Fibroblast of villous mesenchyme (primary cell): Measurements from ENCODE around the gene PFN1. TPM values are rescaled to one million over a fixed set of nuclear protein-coding genes. Genes with fewer than 3 reads are reported as not detected.

Source experiments
- DNase-seq: peaks from one replicate; pipeline ENCODE4 v3.0.0-alpha.2; 2010; ENCODE audit warnings: low read depth
- H3K4me3 ChIP-seq: 2 replicates; pipeline ENCODE4 v1.5.1; 2011; ENCODE audit warnings: low read depth, mild to moderate bottlenecking, low read length
- CTCF ChIP-seq: IDR thresholded peaks from 2 replicates; pipeline ENCODE4 v1.5.1; 2012; ENCODE audit warnings: low read depth, mild to moderate bottlenecking, low read length; ENCODE audit not compliant: insufficient read depth
- total RNA-seq: library from RNA; depleted of rRNA; stranded (reverse); fragments of >200 nt; gene quantifications from 2 replicates; pipeline ENCODE4 v1.2.3, GENCODE V29; 2012

Gene PFN1
- total RNA-seq, 1 donor = 581 TPM

- no peak for TF ChIP-seq CTCF
- H3K4me3 ChIP-seq = no peak overlapping the region
- no peak for DNase-seq
Measured at GRCh38 chr17:4958102-4958501, 9.8 kb upstream of the PFN1 start.

GRCh38 chr17:4956493-4957061 lies 8.2 kb upstream of the PFN1 start:
- peak; percentile 22 for TF ChIP-seq CTCF
- H3K4me3 ChIP-seq = no peak overlapping the region
- DNase-seq = no peak

- DNase-seq = no peak
- no peak for TF ChIP-seq CTCF
- no peak overlapping the region for H3K4me3 ChIP-seq
Measured at GRCh38 chr17:4955091-4955490, 6.8 kb upstream of the PFN1 start.

- no peak overlapping the region for H3K4me3 ChIP-seq
- TF ChIP-seq CTCF = no peak
- DNase-seq = peak; percentile 75
Measured at GRCh38 chr17:4953451-4953961, 5.2 kb upstream of the PFN1 start.

GRCh38 chr17:4951486-4951885 lies 3.2 kb upstream of the PFN1 start:
- H3K4me3 ChIP-seq = no peak overlapping the region
- no peak for TF ChIP-seq CTCF
- DNase-seq = no peak

GRCh38 chr17:4950746-4951204 lies 2.4 kb upstream of the PFN1 start, which contains the start of gene ENO3:
TSS of gene ENO3 (plus strand) at chr17:4951119. CDS start at chr17:4951830, 711 bp downstream.
- peak within 1 kb of the TSS; percentile 56 for H3K4me3 ChIP-seq
- no peak for TF ChIP-seq CTCF
- DNase-seq = no peak

GRCh38 chr17:4950075-4950745 lies 1.9 kb upstream of the PFN1 start:
- TF ChIP-seq CTCF = no peak
- H3K4me3 ChIP-seq = peak overlapping the region; percentile 98
- peak; percentile 37 for DNase-seq
